Naive thymus-derived CD8-positive, alpha-beta T cell (primary cell): ENCODE results near the gene TBCB. TPM values are rescaled to one million over a fixed set of nuclear protein-coding genes. Genes with fewer than 3 reads are reported as not detected.

ENCODE experiments used
- ATAC-seq, 2 donors: fragments of 150-1000 bp; cut with Tn5 transposase in 1 of 2; sonication (Bioruptor Pico), chemical (Tn5 transposase) in 1 of 2; 1 replicate in 1 of 2; 2 replicates in 1 of 2; pipeline ENCODE4 v1.10.0; 2021; ENCODE audit warnings: mild to moderate bottlenecking in 2 of 2, moderate library complexity in 2 of 2
- POLR2A ChIA-PET: fragments of 350-600 bp; sonication (Branson Sonifier 250); formaldehyde crosslinking; loops from one replicate; lab custom pipeline; 2021; ENCODE audit warnings: antibody characterized with exemption; lab: Charles Lee
- DNase-seq, 10 donors: peaks; one replicate each; pipeline versions ENCODE4 v3.0.0 to v3.0.0-alpha.2; 2020 to 2022
- H3K27ac Mint-ChIP-seq, 10 donors: one replicate each; pipeline ENCODE4 v1.8.0; 2020 to 2022; ENCODE audit warnings: mild to moderate bottlenecking in 10 of 10, mixed read lengths in 10 of 10, moderate library complexity in 4 of 10, inconsistent platforms in 1 of 10
- H3K27me3 Mint-ChIP-seq, 5 donors: one replicate each; pipeline ENCODE4 v1.8.0; 2021 to 2022; ENCODE audit warnings: mixed read lengths in 5 of 5
- H3K36me3 Mint-ChIP-seq, 3 donors: one replicate each; pipeline ENCODE4 v1.8.0; 2020 to 2022; ENCODE audit warnings: mixed read lengths in 3 of 3, mild to moderate bottlenecking in 2 of 3, inconsistent platforms in 1 of 3
- H3K4me1 Mint-ChIP-seq, 4 donors: one replicate each; pipeline ENCODE4 v1.8.0; 2021 to 2022; ENCODE audit warnings: mixed read lengths in 4 of 4
- H3K4me3 Mint-ChIP-seq, 10 donors: one replicate each; pipeline ENCODE4 v1.8.0; 2020 to 2022; ENCODE audit warnings: mild to moderate bottlenecking in 10 of 10, mixed read lengths in 10 of 10, moderate library complexity in 6 of 10, inconsistent platforms in 1 of 10
- H3K9me3 Mint-ChIP-seq, 9 donors: one replicate each; pipeline ENCODE4 v1.8.0; 2020 to 2022; ENCODE audit warnings: mixed read lengths in 9 of 9, mild to moderate bottlenecking in 3 of 9, inconsistent platforms in 1 of 9, moderate library complexity in 1 of 9
- polyA plus RNA-seq, 3 donors: library from polyadenylated mRNA; unstranded; fragments of 300-500 nt; fragmentation: Illumina TruSeq; gene quantifications; one replicate each; pipeline ENCODE4 v1.2.3, GENCODE V29; 2021
- total RNA-seq, 8 experiments: library from RNA in 2 of 8; stranded (reverse) in 2 of 8; gene quantifications; one replicate each; pipeline ENCODE4 v1.2.3 and lab custom pipeline; 2021 to 2026

The TBCB gene
- total and polyA plus RNA-seq, 5 experiments from 2014 or later: 111 to 208 (median 169) TPM

- ATAC-seq (no peak), DNase-seq (no peak)
- Mint-ChIP-seq H3K4me3 (no peak overlapping the region), H3K27me3 (no peaks in the 10 kb centered on the region), H3K27ac (peak overlapping the region in 2 of 10 donors; percentile 4 to 82), H3K4me1 (peaks cover 3 to 19% (median 15%) of the 10 kb centered on the region in 4 donors), H3K9me3 (no peaks in the 10 kb centered on the region), H3K36me3 (no peaks in the 10 kb centered on the region)
- POLR2A ChIA-PET: no interaction called here
Measured at GRCh38 chr19:36089847-36090246, 25.4 kb upstream of the TBCB start.

- no peak overlapping the region for H3K4me3 Mint-ChIP-seq
- H3K4me1 Mint-ChIP-seq: peaks cover 3 to 19% (median 15%) of the 10 kb centered on the region in 4 donors
- POLR2A ChIA-PET: no interaction called here
- no peaks in the 10 kb centered on the region for H3K27me3 Mint-ChIP-seq
- DNase-seq: no peak
- no peak for ATAC-seq
- no peaks in the 10 kb centered on the region for H3K36me3 Mint-ChIP-seq
- peak overlapping the region in 1 of 10 donors; percentile 11 for H3K27ac Mint-ChIP-seq
- no peaks in the 10 kb centered on the region for H3K9me3 Mint-ChIP-seq
Measured at GRCh38 chr19:36090910-36091695, 24.2 kb upstream of the TBCB start.

- H3K27ac Mint-ChIP-seq: peak overlapping the region in 8 of 10 donors; percentile 34 to 87 (median 74)
- ATAC-seq (no peak), DNase-seq (no peak)
- peak overlapping the region in 2 of 10 donors; percentile 42 for H3K4me3 Mint-ChIP-seq
- peaks cover 3 to 19% (median 15%) of the 10 kb centered on the region in 4 donors for H3K4me1 Mint-ChIP-seq
- POLR2A ChIA-PET: no interaction called here
- H3K27me3 Mint-ChIP-seq: no peaks in the 10 kb centered on the region
- H3K9me3 Mint-ChIP-seq: no peaks in the 10 kb centered on the region
- no peaks in the 10 kb centered on the region for H3K36me3 Mint-ChIP-seq
Measured at GRCh38 chr19:36092566-36092965, 22.7 kb upstream of the TBCB start.

DNA sequence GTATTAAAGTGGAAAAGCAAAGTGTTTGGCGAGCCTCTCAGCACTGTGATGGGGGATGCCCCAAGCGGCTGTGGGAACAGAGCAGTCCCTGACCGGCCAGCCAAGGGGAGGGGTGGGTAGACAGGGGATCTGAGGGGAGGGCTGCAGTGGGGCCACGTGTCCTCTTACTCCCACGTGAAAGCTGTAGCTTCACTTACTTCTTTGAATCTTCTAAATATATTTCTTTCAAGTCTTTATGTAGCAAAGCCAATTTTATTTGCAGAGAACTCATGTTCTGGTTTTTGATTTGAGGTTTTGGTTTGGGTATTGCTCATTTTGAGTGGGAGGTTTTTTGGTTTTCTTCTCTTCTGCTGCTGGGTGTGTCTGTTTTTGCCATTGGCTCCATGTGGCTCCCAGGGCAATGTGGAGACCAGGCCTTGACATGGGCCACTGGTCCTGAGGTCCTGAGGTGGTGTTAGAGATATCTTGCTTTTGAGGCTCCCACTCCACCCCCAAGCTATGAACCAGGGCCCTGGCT is 22.1 kb upstream of the TBCB start:
- H3K27ac Mint-ChIP-seq: peak overlapping the region in 8 of 10 donors; percentile 34 to 87 (median 80)
- peaks cover 3 to 19% (median 15%) of the 10 kb centered on the region in 4 donors for H3K4me1 Mint-ChIP-seq
- no peaks in the 10 kb centered on the region for H3K9me3 Mint-ChIP-seq
- ATAC-seq (no peak), DNase-seq (no peak)
- POLR2A ChIA-PET: no interaction called here
- H3K36me3 Mint-ChIP-seq: no peaks in the 10 kb centered on the region
- peak overlapping the region in 3 of 10 donors; percentile 8 to 49 (median 42) for H3K4me3 Mint-ChIP-seq
- H3K27me3 Mint-ChIP-seq: no peaks in the 10 kb centered on the region

DNA sequence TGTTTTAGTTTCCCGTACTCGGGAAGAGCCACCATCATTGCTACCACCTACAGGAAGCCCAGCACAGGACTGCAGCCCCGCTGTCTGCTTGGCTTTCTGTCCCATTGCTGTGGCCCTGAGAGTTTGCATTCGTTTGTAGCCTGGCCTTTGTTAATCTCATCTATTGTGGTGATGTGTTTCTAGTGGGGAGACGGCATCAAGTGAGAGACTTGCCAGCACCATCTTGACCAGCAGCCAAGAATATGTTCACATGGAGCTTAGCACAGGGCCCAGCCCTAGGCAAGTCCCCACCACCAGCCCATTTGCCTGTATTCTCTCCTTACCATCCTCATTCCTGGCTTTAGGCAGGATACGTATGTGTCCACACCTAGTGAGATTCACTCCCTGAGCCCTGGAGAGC is 21.6 kb upstream of the TBCB start:
- POLR2A ChIA-PET: no interaction called here
- Mint-ChIP-seq H3K4me1 (peaks cover 3 to 19% (median 15%) of the 10 kb centered on the region in 4 donors), H3K4me3 (peak overlapping the region in 3 of 10 donors; percentile 36 to 49 (median 42)), H3K36me3 (no peaks in the 10 kb centered on the region), H3K27ac (peak overlapping the region in 8 of 10 donors; percentile 34 to 87 (median 80)), H3K9me3 (no peaks in the 10 kb centered on the region), H3K27me3 (no peaks in the 10 kb centered on the region)
- DNase-seq: no peak
- no peak for ATAC-seq

DNA sequence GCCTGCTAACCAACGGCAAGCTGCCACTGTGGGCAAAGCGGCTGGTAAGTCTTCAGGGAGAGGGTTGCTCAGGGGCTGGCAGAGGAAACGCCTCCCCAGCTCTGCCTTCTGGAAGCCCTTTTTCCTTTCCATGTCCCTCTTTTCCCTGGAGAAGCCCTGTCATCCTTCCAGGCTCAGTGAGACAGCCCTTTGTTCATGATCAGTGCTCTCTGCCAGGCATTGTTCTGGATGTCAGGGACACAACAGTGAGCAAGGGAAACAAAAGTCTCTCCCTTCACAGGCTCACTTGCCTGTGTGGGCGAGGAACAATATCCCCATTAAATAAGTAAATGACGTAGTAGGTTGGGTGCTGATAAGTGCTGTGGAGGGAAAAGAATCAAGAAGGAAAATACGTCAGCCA is 18.2 kb upstream of the TBCB start:
- POLR2A ChIA-PET: no interaction called here
- Mint-ChIP-seq H3K27me3 (no peaks in the 10 kb centered on the region), H3K4me1 (peaks cover 3 to 19% (median 14%) of the 10 kb centered on the region in 4 donors), H3K9me3 (no peaks in the 10 kb centered on the region), H3K27ac (no peak overlapping the region), H3K36me3 (peaks cover 0 to 2% (median 0%) of the 10 kb centered on the region in 3 donors), H3K4me3 (no peak overlapping the region)
- no peak for DNase-seq
- no peak for ATAC-seq

- DNase-seq (no peak), ATAC-seq (no peak)
- H3K9me3 Mint-ChIP-seq: no peaks in the 10 kb centered on the region
- POLR2A ChIA-PET: interaction anchor here (0.7 kb wide), 1 partner anchor 21 kb away, joined by 3 read pairs; no protein-coding TSS in a partner anchor
- H3K4me1 Mint-ChIP-seq: no peaks in the 10 kb centered on the region
- H3K27me3 Mint-ChIP-seq: no peaks in the 10 kb centered on the region
- no peak overlapping the region for H3K27ac Mint-ChIP-seq
- no peak overlapping the region for H3K4me3 Mint-ChIP-seq
- H3K36me3 Mint-ChIP-seq: peaks cover 0 to 2% (median 0%) of the 10 kb centered on the region in 3 donors
Measured at GRCh38 chr19:36099166-36099785, 16.0 kb upstream of the TBCB start.

DNA sequence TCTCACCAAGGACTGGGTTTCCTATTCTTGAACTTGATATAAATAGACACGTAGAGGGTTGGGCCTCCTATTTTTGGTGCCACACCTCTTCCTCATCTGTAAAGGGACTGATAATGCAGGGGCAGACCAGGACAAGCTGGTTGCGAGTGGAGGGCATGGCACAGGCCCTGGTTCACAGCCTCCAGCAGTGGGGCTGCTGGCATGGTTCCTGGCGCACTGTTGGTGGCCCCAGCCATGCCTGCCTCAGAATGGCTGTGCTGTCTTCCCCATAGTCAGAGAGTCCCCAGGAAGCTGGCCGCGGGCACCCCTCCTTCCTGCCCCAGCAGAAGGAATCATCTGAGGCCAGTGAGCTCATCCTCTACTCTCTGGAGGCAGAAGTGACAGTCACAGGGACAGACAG is 14.8 kb upstream of the TBCB start:
- Mint-ChIP-seq H3K27ac (no peak overlapping the region), H3K36me3 (peaks cover 0 to 2% (median 0%) of the 10 kb centered on the region in 3 donors), H3K27me3 (no peaks in the 10 kb centered on the region), H3K4me1 (no peaks in the 10 kb centered on the region), H3K9me3 (no peaks in the 10 kb centered on the region), H3K4me3 (no peak overlapping the region)
- ATAC-seq: no peak
- no peak for DNase-seq
- POLR2A ChIA-PET: no interaction called here

- H3K9me3 Mint-ChIP-seq: no peaks in the 10 kb centered on the region
- POLR2A ChIA-PET: interaction anchor here (0.6 kb wide), 1 partner anchor 1803 kb away, joined by 5 read pairs; no protein-coding TSS in a partner anchor
- H3K27me3 Mint-ChIP-seq: no peaks in the 10 kb centered on the region
- no peak for ATAC-seq
- no peak overlapping the region for H3K27ac Mint-ChIP-seq
- H3K4me3 Mint-ChIP-seq: no peak overlapping the region
- peaks cover 0 to 2% (median 0%) of the 10 kb centered on the region in 4 donors for H3K4me1 Mint-ChIP-seq
- H3K36me3 Mint-ChIP-seq: peaks cover 0 to 5% (median 0%) of the 10 kb centered on the region in 3 donors
- no peak for DNase-seq
Measured at GRCh38 chr19:36101550-36102327, 13.5 kb upstream of the TBCB start.

DNA sequence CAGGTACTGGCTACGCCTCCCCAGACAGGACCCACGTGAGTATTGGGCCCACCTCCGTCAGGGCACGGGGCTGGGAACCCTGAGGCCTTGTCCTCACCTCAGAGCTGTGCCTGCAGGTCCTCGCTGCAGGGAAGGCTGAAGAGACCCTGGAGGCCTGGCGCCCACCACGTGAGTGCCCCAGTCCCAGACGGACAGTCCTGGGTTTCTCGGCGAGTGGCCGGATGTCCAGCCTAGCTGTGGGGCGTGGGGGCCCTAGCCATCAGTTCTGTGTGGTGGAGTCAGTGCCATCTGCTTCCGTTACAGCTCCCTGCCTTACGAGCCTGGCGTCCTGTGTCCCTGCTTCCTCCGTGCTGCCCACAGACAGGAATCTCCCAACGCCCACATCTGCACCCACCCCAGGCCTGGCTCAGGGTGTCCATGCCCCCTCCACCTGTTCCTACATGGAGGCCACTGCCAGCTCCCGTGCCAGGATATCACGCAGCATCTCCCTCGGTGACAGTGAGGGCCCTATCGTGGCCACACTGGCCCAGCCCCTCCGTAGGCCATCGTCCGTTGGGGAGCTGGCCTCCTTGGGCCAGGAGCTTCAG is 12.1 kb upstream of the TBCB start:
- ATAC-seq: no peak
- Mint-ChIP-seq H3K9me3 (no peaks in the 10 kb centered on the region), H3K4me3 (no peak overlapping the region), H3K27me3 (no peaks in the 10 kb centered on the region), H3K27ac (no peak overlapping the region), H3K4me1 (peaks cover 0 to 2% (median 0%) of the 10 kb centered on the region in 4 donors), H3K36me3 (peaks cover 0 to 5% (median 0%) of the 10 kb centered on the region in 3 donors)
- DNase-seq: no peak
- POLR2A ChIA-PET: interaction anchor here (1.0 kb wide), 1 partner anchor 12 kb away, joined by 4 read pairs; the partner anchor contains the start of genes POLR2I and TBCB

- POLR2A ChIA-PET: interaction anchor here (0.6 kb wide), 1 partner anchor 63 kb away, joined by 3 read pairs; no protein-coding TSS in a partner anchor
- H3K4me1 Mint-ChIP-seq: peaks cover 0 to 2% (median 0%) of the 10 kb centered on the region in 4 donors
- no peaks in the 10 kb centered on the region for H3K27me3 Mint-ChIP-seq
- no peaks in the 10 kb centered on the region for H3K9me3 Mint-ChIP-seq
- H3K27ac Mint-ChIP-seq: no peak overlapping the region
- no peak for ATAC-seq
- peaks cover 0 to 5% (median 0%) of the 10 kb centered on the region in 3 donors for H3K36me3 Mint-ChIP-seq
- H3K4me3 Mint-ChIP-seq: no peak overlapping the region
- DNase-seq: no peak
Measured at GRCh38 chr19:36103842-36104552, 11.3 kb upstream of the TBCB start.
